GM12892 (cell line): ENCODE data around the gene C19orf67.

Experiments used
- POLR2A ChIP-seq: IDR thresholded peaks from 2 replicates; pipeline ENCODE4 v1.6.1; 2011; ENCODE audit warnings: low read depth, low read length, control low read depth
- TAF1 ChIP-seq: IDR thresholded peaks from 2 replicates; pipeline ENCODE4 v1.6.1; 2011; ENCODE audit warnings: low read depth, mild to moderate bottlenecking, control low read depth, low read length, borderline replicate concordance

- TF ChIP-seq TAF1 (no peak), POLR2A (no peak)
These were observed 34.3 kb upstream of the C19orf67 start for GRCh38 chr19:14119644-14120496.
